Esophagus muscularis mucosa (tissue), 4 donors: ENCODE measurements around the gene TRAF3.

Experiments
- EP300 ChIP-seq: sonication (generic); formaldehyde crosslinking; IDR thresholded peaks from one replicate; pipeline ENCODE4 v1.6.1; 2017; ENCODE audit warnings: antibody characterized with exemption
- POLR2A ChIP-seq: fragments of 450-650 bp; IDR thresholded peaks from one replicate; pipeline ENCODE4 v1.6.1; 2017; ENCODE audit warnings: antibody characterized with exemption, moderate library complexity, mild to moderate bottlenecking, low read depth
- POLR2AphosphoS5 ChIP-seq, 2 donors: sonication (generic); formaldehyde crosslinking; IDR thresholded peaks; one replicate each; pipeline ENCODE4 v1.6.1; 2017; ENCODE audit warnings: antibody characterized with exemption in 2 of 2
- TF ChIP-seq, protein P1 (sequence below), 3 experiments: fragments of 200-600 bp in 2 of 3; fragments of 450-650 bp in 1 of 3; sonication (generic) in 2 of 3; IDR thresholded peaks; one replicate each; pipeline ENCODE4 v1.5.1; 2017 to 2019; ENCODE audit warnings: antibody characterized with exemption in 3 of 3, mild to moderate bottlenecking in 2 of 3, moderate library complexity in 1 of 3

- no peak for TF ChIP-seq POLR2AphosphoS5 (IDR thresholded peaks at IDR 0.05)
- TF ChIP-seq POLR2A = no peak
- TF ChIP-seq, protein P1, sequence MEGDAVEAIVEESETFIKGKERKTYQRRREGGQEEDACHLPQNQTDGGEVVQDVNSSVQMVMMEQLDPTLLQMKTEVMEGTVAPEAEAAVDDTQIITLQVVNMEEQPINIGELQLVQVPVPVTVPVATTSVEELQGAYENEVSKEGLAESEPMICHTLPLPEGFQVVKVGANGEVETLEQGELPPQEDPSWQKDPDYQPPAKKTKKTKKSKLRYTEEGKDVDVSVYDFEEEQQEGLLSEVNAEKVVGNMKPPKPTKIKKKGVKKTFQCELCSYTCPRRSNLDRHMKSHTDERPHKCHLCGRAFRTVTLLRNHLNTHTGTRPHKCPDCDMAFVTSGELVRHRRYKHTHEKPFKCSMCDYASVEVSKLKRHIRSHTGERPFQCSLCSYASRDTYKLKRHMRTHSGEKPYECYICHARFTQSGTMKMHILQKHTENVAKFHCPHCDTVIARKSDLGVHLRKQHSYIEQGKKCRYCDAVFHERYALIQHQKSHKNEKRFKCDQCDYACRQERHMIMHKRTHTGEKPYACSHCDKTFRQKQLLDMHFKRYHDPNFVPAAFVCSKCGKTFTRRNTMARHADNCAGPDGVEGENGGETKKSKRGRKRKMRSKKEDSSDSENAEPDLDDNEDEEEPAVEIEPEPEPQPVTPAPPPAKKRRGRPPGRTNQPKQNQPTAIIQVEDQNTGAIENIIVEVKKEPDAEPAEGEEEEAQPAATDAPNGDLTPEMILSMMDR (IDR thresholded peaks at IDR 0.05) = no peak
- no peak for TF ChIP-seq EP300
These were observed 46.0 kb upstream of the TRAF3 start for GRCh38 chr14:102731101-102731870.
